ENCODE data around the gene GDPD5.

GDPD5 gene

GRCh38 chr11:75432911-75433321 is 92.8 kb downstream of the GDPD5 start, which contains the start of gene KLHL35:
KLHL35 (minus strand) TSS chr11:75433203; CDS start chr11:75430629, 2,574 bp downstream.
- Histone ChIP-seq H3K4me1 (ENCODE audit: control insufficient read depth, low read length) (no peaks in the 10 kb centered on the region), H3K27ac (ENCODE audit: low read depth, low read length) (no peak within 1 kb of the TSS), H3K79me2 (ENCODE audit: control insufficient read depth, low read length) (no peaks in the 10 kb centered on the region), H3K9me2 (replicated peaks; ENCODE audit: control insufficient read depth, low read length) (no peaks in the 10 kb centered on the region), H3K4me3 (ENCODE audit: low read length) (no peak within 1 kb of the TSS), H3F3A (ENCODE audit: control insufficient read depth, insufficient read depth) (no peaks in the 10 kb centered on the region), H3K4me2 (ENCODE audit: low read length) (no peak within 1 kb of the TSS), H3K27me3 (ENCODE audit: control insufficient read depth, low read length) (peaks cover 8% of the 10 kb centered on the region; the same call in 1 of the 2 replicates), H4K20me1 (ENCODE audit: control insufficient read depth, insufficient read depth, low read depth, low read length) (no peaks in the 10 kb centered on the region; the same call in 1 of the 2 replicates), H3K9me3 (ENCODE audit: control insufficient read depth, insufficient read depth, low read length) (no peaks in the 10 kb centered on the region), H3K36me3 (ENCODE audit: control insufficient read depth, low read length) (no peaks in the 10 kb centered on the region)
- no peak for TF ChIP-seq EZH2phosphoT487 (IDR thresholded peaks at IDR 0.05; ENCODE audit: borderline replicate concordance, low read length)
- no peak for TF ChIP-seq CTCF (IDR thresholded peaks at IDR 0.05; ENCODE audit: low read depth, low read length, poor library complexity, severe bottlenecking)

- Histone ChIP-seq H4K20me1 (ENCODE audit: control insufficient read depth, insufficient read depth, low read depth, low read length) (no peaks in the 10 kb centered on the region; the same call in 1 of the 2 replicates), H3F3A (ENCODE audit: control insufficient read depth, insufficient read depth) (no peaks in the 10 kb centered on the region), H3K4me2 (ENCODE audit: low read length) (no peak overlapping the region), H3K4me1 (ENCODE audit: control insufficient read depth, low read length) (no peaks in the 10 kb centered on the region), H3K79me2 (ENCODE audit: control insufficient read depth, low read length) (no peaks in the 10 kb centered on the region), H3K9me3 (ENCODE audit: control insufficient read depth, insufficient read depth, low read length) (no peaks in the 10 kb centered on the region), H3K9me2 (replicated peaks; ENCODE audit: control insufficient read depth, low read length) (no peaks in the 10 kb centered on the region), H3K36me3 (ENCODE audit: control insufficient read depth, low read length) (no peaks in the 10 kb centered on the region), H3K4me3 (ENCODE audit: low read length) (no peak overlapping the region), H3K27me3 (ENCODE audit: control insufficient read depth, low read length) (peaks cover 8% of the 10 kb centered on the region; the same call in 1 of the 2 replicates), H3K27ac (ENCODE audit: low read depth, low read length) (no peak overlapping the region)
- no peak for TF ChIP-seq CTCF (IDR thresholded peaks at IDR 0.05; ENCODE audit: low read depth, low read length, poor library complexity, severe bottlenecking)
These were observed 93.9 kb downstream of the GDPD5 start for GRCh38 chr11:75431533-75432525.

- Histone ChIP-seq H3K4me1 (ENCODE audit: control insufficient read depth, low read length) (no peaks in the 10 kb centered on the region), H4K20me1 (ENCODE audit: control insufficient read depth, insufficient read depth, low read depth, low read length) (no peaks in the 10 kb centered on the region), H3K36me3 (ENCODE audit: control insufficient read depth, low read length) (no peaks in the 10 kb centered on the region), H3K27me3 (ENCODE audit: control insufficient read depth, low read length) (peaks cover 8% of the 10 kb centered on the region; the same call in 1 of the 2 replicates), H3K79me2 (ENCODE audit: control insufficient read depth, low read length) (no peaks in the 10 kb centered on the region), H3K9me2 (replicated peaks; ENCODE audit: control insufficient read depth, low read length) (no peaks in the 10 kb centered on the region), H3K4me3 (ENCODE audit: low read length) (no peak overlapping the region), H3F3A (ENCODE audit: control insufficient read depth, insufficient read depth) (no peaks in the 10 kb centered on the region), H3K4me2 (ENCODE audit: low read length) (no peak overlapping the region), H3K27ac (ENCODE audit: low read depth, low read length) (no peak overlapping the region), H3K9me3 (ENCODE audit: control insufficient read depth, insufficient read depth, low read length) (no peaks in the 10 kb centered on the region)
- no peak for TF ChIP-seq CTCF (IDR thresholded peaks at IDR 0.05; ENCODE audit: low read depth, low read length, poor library complexity, severe bottlenecking)
- TF ChIP-seq EZH2phosphoT487 (IDR thresholded peaks at IDR 0.05; ENCODE audit: borderline replicate concordance, low read length), result no peak
These were observed 94.8 kb downstream of the GDPD5 start for GRCh38 chr11:75430714-75431532.

All from DOHH2 (cell line).